Epithelial cell of esophagus (primary cell): Measurements from ENCODE around the gene PDHB.
A peak's percentile ranks its signal among the peaks of the same experiment; 100 is the strongest.

ENCODE experiments used
- DNase-seq: peaks from one replicate; pipeline ENCODE4 v3.0.0; 2010; ENCODE audit warnings: low read depth
- H3K4me3 ChIP-seq: 2 replicates; pipeline ENCODE4 v1.5.1; 2011; ENCODE audit warnings: mild to moderate bottlenecking, low read length, control low read depth
- CTCF ChIP-seq: IDR thresholded peaks from 2 replicates; pipeline ENCODE4 v1.5.1; 2011; ENCODE audit warnings: low read depth, mild to moderate bottlenecking, low read length, control low read depth, inconsistent platforms; ENCODE audit not compliant: insufficient read depth; ENCODE audit errors: missing control alignments

PDHB gene

GRCh38 chr3:58388550-58389091, 45.0 kb downstream of the PDHB start:
- no peak for DNase-seq
- no peak overlapping the region for H3K4me3 ChIP-seq
- no peak for TF ChIP-seq CTCF

GRCh38 chr3:58387650-58388546, 45.7 kb downstream of the PDHB start:
- no peak for DNase-seq
- TF ChIP-seq CTCF, result no peak
- H3K4me3 ChIP-seq, result no peak overlapping the region

GRCh38 chr3:58386626-58387365, 46.8 kb downstream of the PDHB start:
- no peak overlapping the region for H3K4me3 ChIP-seq
- DNase-seq, result no peak
- no peak for TF ChIP-seq CTCF

- TF ChIP-seq CTCF, result no peak
- DNase-seq, result no peak
- no peak overlapping the region for H3K4me3 ChIP-seq
These were observed 49.1 kb downstream of the PDHB start for GRCh38 chr3:58384381-58385090.

GRCh38 chr3:58383904-58384303, 49.7 kb downstream of the PDHB start:
- H3K4me3 ChIP-seq, result no peak overlapping the region
- DNase-seq, result peak; percentile 97
- no peak for TF ChIP-seq CTCF

- no peak overlapping the region for H3K4me3 ChIP-seq
- no peak for TF ChIP-seq CTCF
- peak; percentile 30 for DNase-seq
These were observed 50.2 kb downstream of the PDHB start for GRCh38 chr3:58383476-58383875.
